HEK293 (cell line): Measurements from ENCODE around the gene CSNK1G3.

Source experiments
- CTCF ChIA-PET: fragments of 350-600 bp; formaldehyde crosslinking; extraction: SDS; loops from one replicate; lab custom pipeline; 2021; ENCODE audit warnings: antibody characterized with exemption; lab: Yijun Ruan, JAX
- POLR2A ChIA-PET: fragments of 300-600 bp; formaldehyde crosslinking; extraction: SDS; loops from one replicate; lab custom pipeline; 2020; ENCODE audit warnings: antibody characterized with exemption, inconsistent platforms; lab: Yijun Ruan, JAX
- H3K27ac ChIP-seq: fragments of 200-500 bp; sonication (Bioruptor generic); 2 replicates; pipeline ENCODE4 v1.5.1; 2014; ENCODE audit warnings: low read depth, low read length, control low read depth, inconsistent platforms; ENCODE audit errors: extremely low read depth
- H3K36me3 ChIP-seq, 2 experiments: fragments of 200-500 bp in 1 of 2; sonication (Bioruptor generic) in 1 of 2; 1 replicate in 1 of 2; 2 replicates in 1 of 2; pipeline ENCODE4 v1.5.1; 2014 to 2017; ENCODE audit warnings: inconsistent platforms in 2 of 2, low read length in 2 of 2; ENCODE audit not compliant: control insufficient read depth in 2 of 2, insufficient read depth in 1 of 2
- H3K4me1 ChIP-seq: fragments of 200-500 bp; sonication (Bioruptor generic); 2 replicates; pipeline ENCODE4 v1.5.1; 2014; ENCODE audit warnings: mild to moderate bottlenecking, low read length, inconsistent platforms; ENCODE audit not compliant: control insufficient read depth, insufficient read depth
- H3K4me3 ChIP-seq: 2 replicates; pipeline ENCODE4 v1.5.1; 2011; ENCODE audit warnings: low read depth, mild to moderate bottlenecking, control low read depth, low read length, moderate library complexity
- H3K9me3 ChIP-seq: fragments of 200-500 bp; sonication (Bioruptor generic); 2 replicates; pipeline ENCODE4 v1.5.1; 2014; ENCODE audit warnings: low read depth, low read length, inconsistent platforms; ENCODE audit not compliant: control insufficient read depth, insufficient read depth
- BCL11A ChIP-seq: fragments of 450-650 bp; formaldehyde crosslinking; IDR thresholded peaks from 2 replicates; pipeline ENCODE4 v1.5.1; 2016; ENCODE audit warnings: low read depth, missing biosample characterization, missing genetic modification characterization
- BCL11B ChIP-seq: fragments of 450-650 bp; formaldehyde crosslinking; IDR thresholded peaks from 2 replicates; pipeline ENCODE4 v1.5.1; 2016; ENCODE audit warnings: low read depth, missing biosample characterization, missing genetic modification characterization
- EGR2 ChIP-seq: fragments of 450-650 bp; formaldehyde crosslinking; IDR thresholded peaks from 2 replicates; pipeline ENCODE4 v1.5.1; 2016; ENCODE audit warnings: low read depth, missing biosample characterization, missing genetic modification characterization
- GLI2 ChIP-seq: fragments of 450-650 bp; formaldehyde crosslinking; IDR thresholded peaks from 2 replicates; pipeline ENCODE4; 2017; ENCODE audit warnings: missing biosample characterization, missing genetic modification characterization, low read depth, borderline replicate concordance
- KLF10 ChIP-seq: fragments of 450-650 bp; IDR thresholded peaks from 2 replicates; pipeline ENCODE4 v1.5.1; 2018; ENCODE audit warnings: missing biosample characterization, mild to moderate bottlenecking, missing genetic modification characterization
- KLF17 ChIP-seq: fragments of 450-650 bp; formaldehyde crosslinking; IDR thresholded peaks from 2 replicates; pipeline ENCODE4 v1.5.1; 2016; ENCODE audit warnings: missing biosample characterization, missing genetic modification characterization
- PRDM6 ChIP-seq: fragments of 450-650 bp; formaldehyde crosslinking; IDR thresholded peaks from 2 replicates; pipeline ENCODE4 v1.5.1; 2017; ENCODE audit warnings: missing biosample characterization, missing genetic modification characterization
- SETDB1 ChIP-seq: IDR thresholded peaks from one replicate; pipeline ENCODE4 v1.6.1; 2017; ENCODE audit warnings: mild to moderate bottlenecking, low read length, moderate library complexity, mixed read lengths; ENCODE audit not compliant: insufficient read length
- SP7 ChIP-seq: fragments of 450-650 bp; formaldehyde crosslinking; IDR thresholded peaks from 2 replicates; pipeline ENCODE4 v1.5.1; 2016; ENCODE audit warnings: missing biosample characterization, missing genetic modification characterization
- ZBTB17 ChIP-seq: fragments of 450-650 bp; formaldehyde crosslinking; IDR thresholded peaks from 2 replicates; pipeline ENCODE4 v1.5.1; 2016; ENCODE audit warnings: missing biosample characterization, missing genetic modification characterization
- ZBTB7A ChIP-seq: fragments of 450-650 bp; formaldehyde crosslinking; IDR thresholded peaks from 2 replicates; pipeline ENCODE4 v1.5.1; 2016; ENCODE audit warnings: low read depth, missing biosample characterization, missing genetic modification characterization
- ZBTB8A ChIP-seq: fragments of 450-650 bp; formaldehyde crosslinking; IDR thresholded peaks from 2 replicates; pipeline ENCODE4 v1.5.1; 2016; ENCODE audit warnings: missing biosample characterization, missing genetic modification characterization
- ZFP3 ChIP-seq: fragments of 450-650 bp; formaldehyde crosslinking; IDR thresholded peaks from 2 replicates; pipeline ENCODE4 v1.5.1; 2016; ENCODE audit warnings: low read depth, missing biosample characterization, missing genetic modification characterization
- ZNF121 ChIP-seq: fragments of 450-650 bp; formaldehyde crosslinking; IDR thresholded peaks from 2 replicates; pipeline ENCODE4 v1.5.1; 2016; ENCODE audit warnings: missing biosample characterization, missing genetic modification characterization
- ZNF157 ChIP-seq: fragments of 450-650 bp; formaldehyde crosslinking; IDR thresholded peaks from 2 replicates; pipeline ENCODE4 v1.5.1; 2016; ENCODE audit warnings: missing biosample characterization, missing genetic modification characterization
- ZNF16 ChIP-seq: fragments of 450-650 bp; formaldehyde crosslinking; IDR thresholded peaks from 2 replicates; pipeline ENCODE4 v1.5.1; 2016; ENCODE audit warnings: low read depth, missing biosample characterization, missing genetic modification characterization
- ZNF2 ChIP-seq: fragments of 450-650 bp; formaldehyde crosslinking; IDR thresholded peaks from 2 replicates; pipeline ENCODE4 v1.5.1; 2016; ENCODE audit warnings: missing biosample characterization, missing genetic modification characterization
- ZNF274 ChIP-seq, 2 experiments: fragments of 200-500 bp in 1 of 2; fragments of 450-650 bp in 1 of 2; sonication (Bioruptor generic) in 1 of 2; formaldehyde crosslinking in 1 of 2; IDR thresholded peaks; 2 replicates each; pipeline versions ENCODE4 v1.5.1 to v1.6.1; 2014 to 2016; ENCODE audit warnings: borderline replicate concordance in 1 of 2, inconsistent platforms in 1 of 2, low read length in 1 of 2, missing biosample characterization in 1 of 2, missing genetic modification characterization in 1 of 2
- ZNF341 ChIP-seq: fragments of 450-650 bp; formaldehyde crosslinking; IDR thresholded peaks from 2 replicates; pipeline ENCODE4; 2016; ENCODE audit warnings: low read depth, missing biosample characterization, missing genetic modification characterization
- ZNF350 ChIP-seq: fragments of 450-650 bp; formaldehyde crosslinking; IDR thresholded peaks from 2 replicates; pipeline ENCODE4 v1.5.0; 2017; ENCODE audit warnings: missing biosample characterization, mild to moderate bottlenecking, missing genetic modification characterization
- ZNF37A ChIP-seq: fragments of 450-650 bp; IDR thresholded peaks from 2 replicates; pipeline ENCODE4 v1.5.1; 2018; ENCODE audit warnings: missing biosample characterization, missing genetic modification characterization
- ZNF394 ChIP-seq: fragments of 450-650 bp; formaldehyde crosslinking; IDR thresholded peaks from 2 replicates; pipeline ENCODE4 v1.5.1; 2016; ENCODE audit warnings: missing biosample characterization, missing genetic modification characterization, mild to moderate bottlenecking, moderate library complexity, borderline replicate concordance
- ZNF423 ChIP-seq: fragments of 450-650 bp; formaldehyde crosslinking; IDR thresholded peaks from 2 replicates; pipeline ENCODE4 v1.5.1; 2016; ENCODE audit warnings: missing biosample characterization, missing genetic modification characterization
- ZNF48 ChIP-seq: fragments of 450-650 bp; formaldehyde crosslinking; IDR thresholded peaks from 2 replicates; pipeline ENCODE4 v1.5.1; 2016; ENCODE audit warnings: missing biosample characterization, missing genetic modification characterization
- ZNF510 ChIP-seq: fragments of 450-650 bp; formaldehyde crosslinking; IDR thresholded peaks from 2 replicates; pipeline ENCODE4 v1.5.1; 2018; ENCODE audit warnings: mild to moderate bottlenecking, missing genetic modification characterization, missing biosample characterization; ENCODE audit not compliant: insufficient replicate concordance
- ZNF549 ChIP-seq: fragments of 450-650 bp; IDR thresholded peaks from 2 replicates; pipeline ENCODE4 v1.5.1; 2018; ENCODE audit warnings: missing biosample characterization, missing genetic modification characterization, mild to moderate bottlenecking, inconsistent platforms, moderate library complexity
- ZNF658 ChIP-seq: fragments of 450-650 bp; formaldehyde crosslinking; IDR thresholded peaks from 2 replicates; pipeline ENCODE4; 2016; ENCODE audit warnings: missing biosample characterization, missing genetic modification characterization
- ZNF692 ChIP-seq: fragments of 450-650 bp; formaldehyde crosslinking; IDR thresholded peaks from 2 replicates; pipeline ENCODE4 v1.5.1; 2016; ENCODE audit warnings: missing biosample characterization, missing genetic modification characterization
- ZNF837 ChIP-seq: fragments of 450-650 bp; formaldehyde crosslinking; IDR thresholded peaks from 2 replicates; pipeline ENCODE4 v1.5.1; 2016; ENCODE audit warnings: missing biosample characterization, missing genetic modification characterization
- ZSCAN18 ChIP-seq: fragments of 450-650 bp; formaldehyde crosslinking; IDR thresholded peaks from 2 replicates; pipeline ENCODE4 v1.5.1; 2016; ENCODE audit warnings: missing biosample characterization, missing genetic modification characterization

Gene CSNK1G3

GRCh38 chr5:123512611-123513461 is 859 bp downstream of the CSNK1G3 start (continued):
- TF ChIP-seq KLF17 (peak; percentile 59; the same call in 1 of the 2 replicates), ZBTB8A (tag by site-specific recombination) (0 out of 2 replicates have a peak, but pooled peaks have one; percentile 10), BCL11A (no peak), SP7 (0 out of 2 replicates have a peak, but pooled peaks have one; percentile 12), BCL11B (tag by site-specific recombination) (no peak), ZNF510 (tag by site-specific recombination) (no peak), GLI2 (tag by site-specific recombination) (no peak), ZNF423 (tag by site-specific recombination) (no peak), ZNF394 (no peak), ZNF2 (tag by site-specific recombination) (no peak), ZNF837 (tag by site-specific recombination) (no peak)

GRCh38 chr5:123514615-123515355 is 2.8 kb downstream of the CSNK1G3 start:
- Histone ChIP-seq H3K9me3 (no peaks in the 10 kb centered on the region), H3K36me3 (no peaks in the 10 kb centered on the region), H3K27ac (no peak overlapping the region), H3K4me1 (peaks cover 29% of the 10 kb centered on the region), H3K4me3 (no peak overlapping the region)
- CTCF ChIA-PET = interaction anchor here (1.3 kb wide), 1 partner anchor 96 kb away, joined by 5 read pairs; no protein-coding TSS in a partner anchor
- POLR2A ChIA-PET = interaction anchor here (5.3 kb wide), 1 partner anchor 92 kb away, joined by 67 read pairs; the partner anchor contains the start of gene CEP120
- TF ChIP-seq ZNF157 (no peak), ZBTB7A (tag by site-specific recombination) (no peak), ZNF658 (tag by site-specific recombination) (no peak), SETDB1 (no peak), ZNF48 (no peak), ZNF341 (tag by site-specific recombination) (peak; percentile 80), EGR2 (tag by site-specific recombination) (peak; percentile 65), ZBTB17 (tag by site-specific recombination) (peak; percentile 70; the same call in 1 of the 2 replicates), ZNF37A (no peak), PRDM6 (tag by site-specific recombination) (peak; percentile 72), ZFP3 (no peak), ZNF549 (tag by site-specific recombination) (0 out of 2 replicates have a peak, but pooled peaks have one; percentile 8), ZNF274 (IDR thresholded peaks at IDR 0.05; ENCODE audit: low read length) (no peak), ZNF274 (tag by site-specific recombination; IDR thresholded peaks at IDR 0.05; ENCODE audit: borderline replicate concordance) (no peak), ZNF2 (tag by site-specific recombination) (0 out of 2 replicates have a peak, but pooled peaks have one; percentile 15), ZNF350 (tag by site-specific recombination) (no peak), KLF10 (tag by site-specific recombination) (peak; percentile 55; the same call in 1 of the 2 replicates), ZNF121 (tag by site-specific recombination) (no peak), ZSCAN18 (no peak), ZNF16 (no peak), ZNF692 (tag by site-specific recombination) (no peak)
